PC-9 (cell line): Measurements from ENCODE around the gene CD22. TPM values are rescaled to one million over a fixed set of nuclear protein-coding genes. Genes with fewer than 3 reads are reported as not detected.

Source experiments
- BruUV-seq: library from RNA; stranded (reverse); fragments of 400-500 nt; replicated peaks from 2 replicates; lab custom pipeline; 2021; lab: Mats Ljungman, UMichigan
- CTCF ChIA-PET: fragments of 300-600 bp; sonication (Branson Sonifier 250); formaldehyde crosslinking; loops from one replicate; lab custom pipeline; 2022; ENCODE audit warnings: antibody characterized with exemption; lab: Charles Lee
- POLR2A ChIA-PET: fragments of 300-600 bp; sonication (Branson Sonifier 250); formaldehyde crosslinking; loops from one replicate; lab custom pipeline; 2022; ENCODE audit warnings: antibody characterized with exemption; ENCODE audit not compliant: unreplicated experiment; lab: Charles Lee
- DNase-seq, 2 experiments: peaks; one replicate each; pipeline versions ENCODE4 v3.0.0 to v3.0.0-alpha.2; 2015 to 2022; ENCODE audit warnings: mixed read lengths in 1 of 2
- H2AFZ ChIP-seq: fragments of 200-600 bp; sonication (generic); 2 replicates; pipeline ENCODE4 v1.8.1; 2017; ENCODE audit warnings: antibody characterized with exemption
- H3F3A ChIP-seq: fragments of 200-600 bp; sonication (generic); 2 replicates; pipeline ENCODE4 v1.8.1; 2017; ENCODE audit warnings: antibody characterized with exemption, mild to moderate bottlenecking, low read depth; ENCODE audit not compliant: insufficient read depth
- H3K27ac ChIP-seq: fragments of 200-600 bp; sonication (generic); 2 replicates; pipeline ENCODE4 v1.6.1; 2016; ENCODE audit warnings: mixed run types
- H3K27me3 ChIP-seq: fragments of 200-600 bp; sonication (generic); 2 replicates; pipeline ENCODE4 v1.6.1; 2016; ENCODE audit warnings: low read depth, mixed run types; ENCODE audit not compliant: insufficient read depth
- H3K36me3 ChIP-seq: fragments of 200-600 bp; sonication (generic); 2 replicates; pipeline ENCODE4 v1.6.1; 2016; ENCODE audit warnings: low read depth, mixed run types
- H3K4me1 ChIP-seq: fragments of 200-600 bp; sonication (generic); replicated peaks from 2 replicates; pipeline ENCODE4 v1.6.1; 2016; ENCODE audit warnings: mixed run types; ENCODE audit not compliant: insufficient read depth
- H3K4me2 ChIP-seq: fragments of 200-600 bp; sonication (generic); 2 replicates; pipeline ENCODE4 v1.6.1; 2017; ENCODE audit warnings: mixed run types
- H3K4me3 ChIP-seq: fragments of 200-600 bp; sonication (generic); 2 replicates; pipeline ENCODE4 v1.6.1; 2016; ENCODE audit warnings: mixed run types
- H3K79me2 ChIP-seq: fragments of 200-600 bp; sonication (generic); 2 replicates; pipeline ENCODE4 v1.6.1; 2017; ENCODE audit warnings: low read depth, mixed run types
- H3K9me2 ChIP-seq: fragments of 200-600 bp; sonication (generic); 2 replicates; pipeline ENCODE4 v1.8.1; 2017; ENCODE audit warnings: mild to moderate bottlenecking; ENCODE audit not compliant: insufficient read depth
- H3K9me3 ChIP-seq: fragments of 200-600 bp; sonication (generic); 2 replicates; pipeline ENCODE4 v1.8.1; 2016; ENCODE audit warnings: low read depth; ENCODE audit not compliant: insufficient read depth
- H4K20me1 ChIP-seq: fragments of 200-600 bp; sonication (generic); 2 replicates; pipeline ENCODE4 v1.8.1; 2017; ENCODE audit not compliant: insufficient read depth
- CTCF ChIP-seq: fragments of 200-600 bp; sonication (generic); conservative IDR thresholded peaks from 2 replicates; pipeline ENCODE4 v1.6.1; 2017; ENCODE audit warnings: mixed run types, antibody characterized with exemption, mild to moderate bottlenecking, moderate library complexity
- EZH2 ChIP-seq: fragments of 200-600 bp; sonication (generic); IDR thresholded peaks from 2 replicates; pipeline ENCODE4 v1.8.0; 2017; ENCODE audit warnings: antibody characterized with exemption, low read depth
- intact Hi-C: fragments of 100-400 bp; cut with micrococcal nuclease; formaldehyde crosslinking; loops from one replicate; pipeline ENCODE4 v1.10.0; 2022; ENCODE audit not compliant: unreplicated experiment
- total RNA-seq: library from RNA; stranded (reverse); gene quantifications from 2 replicates; pipeline ENCODE4 v1.2.3, GENCODE V29; 2021

Gene CD22
- total RNA-seq, 1 experiment from 2014 or later = 29.8 TPM

- H3K9me2 ChIP-seq = no peaks in the 10 kb centered on the region
- TSS peak; percentile 85 for BruUV-seq
- no peaks in the 10 kb centered on the region for H3K9me3 ChIP-seq
- no peak overlapping the region for H2AFZ ChIP-seq
- peaks cover 20% of the 10 kb centered on the region for H3K79me2 ChIP-seq
- intact Hi-C loops = loop anchor here (1.0 to 10.0 kb wide), 4 partner anchors 10 to 616 kb away; partner anchors contain the start of genes KMT2B and LRFN3
- H4K20me1 ChIP-seq = no peaks in the 10 kb centered on the region
- CTCF ChIA-PET = interaction anchor here (0.7 to 1.7 kb wide), 4 partner anchors 10 to 263 kb away, joined by 4 to 5 read pairs (median 4); no protein-coding TSS in a partner anchor
- peaks cover 63% of the 10 kb centered on the region for H3K4me1 ChIP-seq
- H3K36me3 ChIP-seq = peaks cover 22% of the 10 kb centered on the region
- peaks cover 53% of the 10 kb centered on the region for H3F3A ChIP-seq
- peak; percentile 98 to 99 for DNase-seq
- peak overlapping the region; percentile 72 for H3K4me2 ChIP-seq
- H3K4me3 ChIP-seq = peak overlapping the region; percentile 11; the same call in 1 of the 2 replicates
- no peak for TF ChIP-seq CTCF
- TF ChIP-seq EZH2 = no peak
- POLR2A ChIA-PET = interaction anchor here (0.5 to 0.7 kb wide), 5 partner anchors 9 to 287 kb away, joined by 3 to 10 read pairs (median 5); partner anchors contain the start of gene FXYD7
- peak overlapping the region; percentile 98 for H3K27ac ChIP-seq
- no peaks in the 10 kb centered on the region for H3K27me3 ChIP-seq
Observed at GRCh38 chr19:35318679-35319448, 10.1 kb upstream of the CD22 start.

- Histone ChIP-seq H4K20me1 (no peaks in the 10 kb centered on the region), H3K27me3 (no peaks in the 10 kb centered on the region), H3F3A (peaks cover 44% of the 10 kb centered on the region), H3K27ac (peak overlapping the region; percentile 98), H2AFZ (no peak overlapping the region), H3K9me3 (no peaks in the 10 kb centered on the region), H3K79me2 (peaks cover 12% of the 10 kb centered on the region), H3K4me1 (peaks cover 59% of the 10 kb centered on the region), H3K36me3 (peaks cover 20% of the 10 kb centered on the region; the same call in 1 of the 2 replicates), H3K4me2 (peak overlapping the region; percentile 72), H3K9me2 (no peaks in the 10 kb centered on the region), H3K4me3 (no peak overlapping the region)
- ChIA-PET CTCF (interaction anchor here (1.7 kb wide), 1 partner anchor 32 kb away, joined by 4 read pairs; no protein-coding TSS in a partner anchor), POLR2A (interaction anchor here (0.5 to 0.7 kb wide), 2 partner anchors 313 to 425 kb away, joined by 3 to 4 read pairs; no protein-coding TSS in a partner anchor)
- intact Hi-C loops = no loop called here
- TF ChIP-seq EZH2 (no peak), CTCF (no peak)
- no TSS peak for BruUV-seq
- DNase-seq = no peak
Observed at GRCh38 chr19:35320065-35320713, 8.8 kb upstream of the CD22 start.

GRCh38 chr19:35321291-35321690 is 7.7 kb upstream of the CD22 start:
- Histone ChIP-seq H3K4me3 (no peak overlapping the region), H3K79me2 (peaks cover 17% of the 10 kb centered on the region), H3K4me1 (peaks cover 48% of the 10 kb centered on the region), H3K9me3 (no peaks in the 10 kb centered on the region), H3K27ac (no peak overlapping the region), H3F3A (peaks cover 34% of the 10 kb centered on the region), H2AFZ (no peak overlapping the region), H3K27me3 (no peaks in the 10 kb centered on the region), H3K4me2 (no peak overlapping the region), H3K9me2 (no peaks in the 10 kb centered on the region), H3K36me3 (peaks cover 20% of the 10 kb centered on the region; the same call in 1 of the 2 replicates), H4K20me1 (no peaks in the 10 kb centered on the region)
- DNase-seq = no peak
- intact Hi-C loops = no loop called here
- CTCF ChIA-PET = no interaction called here
- POLR2A ChIA-PET = no interaction called here
- BruUV-seq = no TSS peak
- no peak for TF ChIP-seq EZH2
- TF ChIP-seq CTCF = no peak
